GM18858 (cell line): ENCODE results near the gene RERG.

Experiments
- ATAC-seq: cut with Tn5 transposase; IDR thresholded peaks from one replicate; pipeline ENCODE4 v1.9.1; 2021; ENCODE audit not compliant: unreplicated experiment

The RERG gene

GRCh38 chr12:15220451-15220850, 766 bp downstream of the RERG start:
- ATAC-seq, result no peak

- ATAC-seq, result no peak
These were observed 2.4 kb downstream of the RERG start for GRCh38 chr12:15218794-15219193.

- no peak for ATAC-seq
These were observed 5.0 kb downstream of the RERG start for GRCh38 chr12:15216036-15216889.

GRCh38 chr12:15214851-15215601, 6.2 kb downstream of the RERG start:
- no peak for ATAC-seq

- no peak for ATAC-seq
These were observed 8.3 kb downstream of the RERG start for GRCh38 chr12:15212930-15213329.

- ATAC-seq, result no peak
These were observed 11.4 kb downstream of the RERG start for GRCh38 chr12:15209782-15210181.

- no peak for ATAC-seq
These were observed 12.2 kb downstream of the RERG start for GRCh38 chr12:15208871-15209656.

GRCh38 chr12:15208140-15208539, 13.1 kb downstream of the RERG start:
- no peak for ATAC-seq

- no peak for ATAC-seq
These were observed 14.3 kb downstream of the RERG start for GRCh38 chr12:15206831-15207389.

GRCh38 chr12:15206338-15206737, 14.9 kb downstream of the RERG start:
- no peak for ATAC-seq

GRCh38 chr12:15205341-15206010, 15.7 kb downstream of the RERG start:
- no peak for ATAC-seq

GRCh38 chr12:15201456-15201855, 19.8 kb downstream of the RERG start:
- no peak for ATAC-seq

GRCh38 chr12:15201056-15201455, 20.2 kb downstream of the RERG start:
- ATAC-seq, result no peak

- ATAC-seq, result no peak
These were observed 20.6 kb downstream of the RERG start for GRCh38 chr12:15200641-15201040.

GRCh38 chr12:15199930-15200329, 21.3 kb downstream of the RERG start:
- ATAC-seq, result no peak

- no peak for ATAC-seq
These were observed 24.3 kb downstream of the RERG start for GRCh38 chr12:15196678-15197505.

- ATAC-seq, result no peak
These were observed 25.0 kb downstream of the RERG start for GRCh38 chr12:15196221-15196620.

- no peak for ATAC-seq
These were observed 26.5 kb downstream of the RERG start for GRCh38 chr12:15194456-15195368.

GRCh38 chr12:15193946-15194345, 27.3 kb downstream of the RERG start:
- ATAC-seq, result no peak
